ENCODE results near the gene KCNJ14. TPM values are rescaled to one million over a fixed set of nuclear protein-coding genes. Genes with fewer than 3 reads are reported as not detected.
A peak's percentile ranks its signal among the peaks of the same experiment; 100 is the strongest.
"Not testable (repeated sequence)": the region's sequence is repeated elsewhere in the genome, so short reads cannot be mapped to it uniquely, and the experiment has no call there.

KCNJ14 gene
- total RNA-seq, 2 donors from 2014 or later = 0.26 to 0.31 TPM

DNA sequence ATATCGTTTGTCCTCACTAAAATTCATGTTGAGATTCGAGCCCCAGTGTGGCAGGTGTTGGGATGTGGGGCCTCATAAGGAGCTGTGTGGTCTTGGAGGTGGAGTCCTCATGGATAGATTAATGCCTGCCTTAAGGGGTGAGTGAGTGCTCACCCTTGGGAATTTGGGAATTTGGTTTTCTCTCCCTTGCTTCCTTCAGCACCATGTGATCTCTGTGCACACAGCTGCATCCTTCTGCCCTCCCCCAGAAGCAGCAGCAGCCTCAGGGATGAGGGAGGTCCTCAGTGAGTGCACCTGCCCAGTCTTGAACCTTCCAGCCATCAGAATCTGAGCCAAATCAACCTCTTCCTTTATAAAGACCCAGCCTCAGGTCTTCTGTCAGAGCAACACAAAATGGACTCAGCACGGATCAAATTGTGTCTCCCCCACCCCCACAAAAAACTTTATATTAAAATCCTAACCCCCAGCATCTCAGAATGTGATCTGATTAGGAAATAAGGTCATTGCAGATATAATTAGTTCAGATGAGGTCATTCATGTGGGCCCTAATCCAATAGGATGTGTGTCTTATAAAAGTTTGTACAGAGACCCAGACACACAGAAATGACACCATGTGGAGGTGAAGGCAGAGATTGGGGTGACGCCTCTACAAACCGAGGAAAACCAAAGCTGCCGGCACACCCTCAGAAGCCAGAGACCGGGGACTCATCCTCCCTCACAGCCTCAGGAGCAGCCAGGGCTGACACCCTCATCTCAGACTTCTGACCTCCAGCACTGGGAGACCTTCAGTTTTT is 26.7 kb downstream of the KCNJ14 start:
- TF ChIP-seq, protein P1, sequence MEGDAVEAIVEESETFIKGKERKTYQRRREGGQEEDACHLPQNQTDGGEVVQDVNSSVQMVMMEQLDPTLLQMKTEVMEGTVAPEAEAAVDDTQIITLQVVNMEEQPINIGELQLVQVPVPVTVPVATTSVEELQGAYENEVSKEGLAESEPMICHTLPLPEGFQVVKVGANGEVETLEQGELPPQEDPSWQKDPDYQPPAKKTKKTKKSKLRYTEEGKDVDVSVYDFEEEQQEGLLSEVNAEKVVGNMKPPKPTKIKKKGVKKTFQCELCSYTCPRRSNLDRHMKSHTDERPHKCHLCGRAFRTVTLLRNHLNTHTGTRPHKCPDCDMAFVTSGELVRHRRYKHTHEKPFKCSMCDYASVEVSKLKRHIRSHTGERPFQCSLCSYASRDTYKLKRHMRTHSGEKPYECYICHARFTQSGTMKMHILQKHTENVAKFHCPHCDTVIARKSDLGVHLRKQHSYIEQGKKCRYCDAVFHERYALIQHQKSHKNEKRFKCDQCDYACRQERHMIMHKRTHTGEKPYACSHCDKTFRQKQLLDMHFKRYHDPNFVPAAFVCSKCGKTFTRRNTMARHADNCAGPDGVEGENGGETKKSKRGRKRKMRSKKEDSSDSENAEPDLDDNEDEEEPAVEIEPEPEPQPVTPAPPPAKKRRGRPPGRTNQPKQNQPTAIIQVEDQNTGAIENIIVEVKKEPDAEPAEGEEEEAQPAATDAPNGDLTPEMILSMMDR (IDR thresholded peaks at IDR 0.05) = no peak
- Histone ChIP-seq H3K4me1 (peaks cover 0 to 27% of the 10 kb centered on the region in 2 donors), H3K4me3 (no peak overlapping the region), H3K27me3 (no peaks in the 10 kb centered on the region), H3K36me3 (peaks cover 21% of the 10 kb centered on the region), H3K27ac (peak overlapping the region in 1 of 2 donors; percentile 98), H3K9me3 (no peaks in the 10 kb centered on the region)
- DNase-seq (ENCODE audit: low spot score) = no peak

DNA sequence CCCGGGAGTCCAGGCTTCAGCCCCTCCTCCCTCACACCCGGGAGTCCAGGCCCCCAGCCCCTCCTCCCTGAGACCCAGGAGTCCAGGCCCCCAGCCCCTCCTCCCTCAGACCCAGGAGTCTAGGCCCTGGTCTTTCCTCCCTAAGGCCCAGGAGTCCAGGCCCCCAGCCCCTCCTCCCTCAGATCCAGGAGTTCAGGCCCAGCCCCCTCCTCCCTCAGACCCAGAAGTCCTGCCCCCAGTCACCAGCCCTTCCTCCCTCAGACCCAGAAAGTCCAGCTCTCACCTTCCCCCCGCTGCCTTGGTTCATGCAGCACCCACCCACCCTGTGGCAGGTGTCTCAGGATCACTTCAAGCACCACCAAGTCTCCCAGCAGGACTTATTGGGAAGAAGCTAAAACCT is 27.9 kb downstream of the KCNJ14 start:
- DNase-seq (ENCODE audit: low spot score) = no peak

DNA sequence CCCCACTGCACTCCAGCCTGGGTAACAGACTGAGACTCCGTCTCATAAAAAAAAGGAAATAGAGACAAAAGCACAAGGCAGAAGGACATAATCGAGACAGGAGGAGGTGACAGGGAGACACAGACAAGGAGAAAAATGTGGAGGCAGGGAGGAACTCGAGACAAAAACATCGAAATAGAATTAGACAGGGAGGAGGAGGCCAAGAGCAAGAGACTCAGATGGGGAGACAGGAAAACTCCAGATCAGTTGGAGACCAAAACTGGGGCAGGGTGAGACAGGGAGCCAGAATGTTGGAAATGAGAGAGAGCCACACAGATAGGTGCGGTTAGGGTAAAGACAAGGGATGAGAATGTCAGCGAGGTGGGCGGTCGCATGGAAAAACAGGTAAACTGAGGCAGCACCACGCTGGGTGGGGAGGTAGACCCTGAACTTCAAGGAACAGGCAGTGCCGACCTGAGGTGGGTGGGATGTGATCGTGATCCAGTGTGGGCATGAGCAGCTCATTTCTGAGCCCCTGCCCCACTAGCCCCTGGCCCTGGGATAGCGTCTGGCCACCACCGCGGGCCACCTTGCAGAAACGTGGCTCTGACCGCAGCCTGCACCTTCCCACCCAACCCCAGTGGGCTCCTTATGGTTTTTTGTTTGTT is 29.0 kb downstream of the KCNJ14 start:
- Histone ChIP-seq H3K27ac (no peak overlapping the region), H3K9me3 (no peaks in the 10 kb centered on the region), H3K4me3 (no peak overlapping the region), H3K27me3 (no peaks in the 10 kb centered on the region), H3K4me1 (peaks cover 0 to 41% of the 10 kb centered on the region in 2 donors), H3K36me3 (no peaks in the 10 kb centered on the region)
- DNase-seq (ENCODE audit: low spot score) = no peak
- TF ChIP-seq, protein P1 (IDR thresholded peaks at IDR 0.05) = no peak

More for the DNA sequence above, 27.9 kb downstream of the KCNJ14 start:
- H3K27ac ChIP-seq = no peak overlapping the region
- H3K36me3 ChIP-seq = peaks cover 9% of the 10 kb centered on the region
- no peaks in the 10 kb centered on the region for H3K9me3 ChIP-seq
- TF ChIP-seq, protein P1 (IDR thresholded peaks at IDR 0.05) = no peak
- no peaks in the 10 kb centered on the region for H3K27me3 ChIP-seq
- peaks cover 0 to 37% of the 10 kb centered on the region in 2 donors for H3K4me1 ChIP-seq
- no peak overlapping the region for H3K4me3 ChIP-seq

DNA sequence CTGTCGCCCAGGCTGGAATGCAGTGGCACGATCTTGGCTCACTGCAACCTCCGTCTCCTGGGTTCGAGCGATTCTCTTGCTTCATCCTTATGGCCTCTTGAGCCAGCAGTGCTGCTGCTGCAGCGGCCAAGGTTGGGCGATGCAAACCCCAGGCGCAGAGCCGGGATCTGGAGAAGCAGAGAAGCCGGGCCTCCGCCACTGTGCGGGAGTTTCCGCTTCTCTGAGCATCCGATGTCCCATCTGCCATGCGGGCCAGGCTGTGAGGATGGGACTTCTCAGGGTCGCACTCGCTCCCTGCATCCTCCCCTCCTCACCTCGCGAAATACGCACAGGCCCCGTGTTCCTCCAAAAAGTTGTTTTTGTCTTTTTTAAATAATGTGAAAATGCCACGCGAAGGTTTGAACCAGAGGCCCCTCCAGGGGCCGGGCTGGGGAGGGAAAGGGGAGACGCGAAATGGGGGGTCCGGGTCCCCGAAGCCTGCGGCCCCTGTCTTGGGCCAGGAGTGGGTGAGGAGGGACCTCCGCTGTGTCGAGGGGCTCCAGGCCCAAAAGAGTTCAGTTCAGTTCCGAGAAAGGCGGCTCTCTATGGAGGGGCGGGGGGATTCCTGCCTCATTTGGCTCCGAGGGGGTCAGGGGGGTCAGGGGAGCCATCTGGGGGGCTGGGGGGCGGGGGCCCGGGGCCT is 29.7 kb downstream of the KCNJ14 start:
- no peak for DNase-seq (ENCODE audit: low spot score)
- Histone ChIP-seq H3K27ac (no peak overlapping the region), H3K36me3 (no peaks in the 10 kb centered on the region), H3K4me3 (no peak overlapping the region), H3K9me3 (no peaks in the 10 kb centered on the region), H3K4me1 (peaks cover 0 to 42% of the 10 kb centered on the region in 2 donors), H3K27me3 (no peaks in the 10 kb centered on the region)
- TF ChIP-seq, protein P1 (IDR thresholded peaks at IDR 0.05) = no peak

DNA sequence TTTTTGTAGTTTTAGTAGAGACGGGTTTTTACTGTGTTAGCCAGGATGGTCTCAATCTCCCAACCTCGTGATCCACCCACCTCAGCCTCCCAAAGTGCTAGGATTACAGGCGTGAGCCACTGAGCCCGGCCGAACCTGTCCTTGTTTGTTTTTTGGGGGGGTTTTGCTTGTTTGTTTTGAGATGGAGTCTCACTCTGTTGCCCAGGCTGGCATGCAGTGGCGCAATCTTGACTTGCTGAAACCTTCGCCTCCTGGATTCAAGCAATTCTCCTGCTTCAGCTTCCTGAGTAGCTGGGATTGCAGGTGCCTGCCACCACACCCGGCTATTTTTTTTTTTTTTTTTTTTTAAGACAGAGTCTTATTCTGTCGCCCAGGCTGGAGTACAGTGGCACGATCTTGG is 31.3 kb downstream of the KCNJ14 start:
- H3K27me3 ChIP-seq; H3K4me3 ChIP-seq; H3K36me3 ChIP-seq; DNase-seq (ENCODE audit: low spot score); H3K27ac ChIP-seq; H3K9me3 ChIP-seq: not testable (repeated sequence)
- H3K4me1 ChIP-seq = peaks cover 0 to 40% of the 10 kb centered on the region in 2 donors

DNA sequence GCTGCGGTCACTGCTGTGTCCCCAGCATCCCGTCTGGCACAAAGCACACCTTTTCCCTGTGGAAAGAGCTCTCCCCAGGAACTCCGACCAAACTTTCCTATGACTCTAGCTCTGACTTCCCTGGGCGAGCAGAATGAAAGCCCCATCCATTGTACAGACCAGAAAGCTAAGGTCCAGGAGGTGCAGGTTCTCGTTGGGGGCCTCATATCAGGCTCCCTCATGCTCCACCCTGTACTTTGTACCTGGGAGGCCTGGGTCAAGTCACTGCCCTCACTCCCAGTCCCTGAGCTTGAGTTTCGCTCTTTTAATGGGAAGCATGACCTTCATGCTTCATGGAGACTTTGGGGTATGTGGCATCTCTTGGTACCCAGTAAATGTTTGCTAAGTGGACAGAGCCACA is 32.2 kb downstream of the KCNJ14 start:
- no peak overlapping the region for H3K4me3 ChIP-seq
- no peaks in the 10 kb centered on the region for H3K9me3 ChIP-seq
- H3K36me3 ChIP-seq = no peaks in the 10 kb centered on the region
- peak overlapping the region; percentile 70 to 94 for H3K27ac ChIP-seq
- peaks cover 0 to 38% of the 10 kb centered on the region in 2 donors for H3K4me1 ChIP-seq
- no peaks in the 10 kb centered on the region for H3K27me3 ChIP-seq
- TF ChIP-seq, protein P1 (IDR thresholded peaks at IDR 0.05) = no peak
- no peak for DNase-seq (ENCODE audit: low spot score)
